GM12865 (cell line): ENCODE results near the gene TRAP1.
"Not testable (repeated sequence)": the region's sequence is repeated elsewhere in the genome, so short reads cannot be mapped to it uniquely, and the experiment has no call there.

Experiments used
- DNase-seq: peaks from one replicate; pipeline ENCODE4 v3.0.0; 2010; ENCODE audit warnings: low read depth
- H3K4me3 ChIP-seq: 2 replicates; pipeline ENCODE4 v1.5.1; 2011; ENCODE audit warnings: mild to moderate bottlenecking, low read depth, low read length, control low read depth
- CTCF ChIP-seq: IDR thresholded peaks from 2 replicates; pipeline ENCODE4 v1.5.1; 2011; ENCODE audit warnings: low read length, control low read depth, low read depth, inconsistent platforms; ENCODE audit not compliant: insufficient read depth; ENCODE audit errors: missing control alignments

The TRAP1 gene

GRCh38 chr16:3611146-3611975, 106.0 kb downstream of the TRAP1 start, which contains the start of gene SLX4:
Gene SLX4, minus strand, starts transcription at chr16:3611606. Its CDS starts 2,642 bp downstream, at chr16:3608964.
- peak; percentile 96 for DNase-seq
- H3K4me3 ChIP-seq = peak within 1 kb of the TSS; percentile 75
- TF ChIP-seq CTCF = no peak

GRCh38 chr16:3610698-3611145, 106.6 kb downstream of the TRAP1 start:
- peak overlapping the region; percentile 61 for H3K4me3 ChIP-seq
- DNase-seq = peak; percentile 29
- TF ChIP-seq CTCF = no peak

GRCh38 chr16:3609895-3610697, 107.2 kb downstream of the TRAP1 start:
- peak; percentile 28 for DNase-seq
- H3K4me3 ChIP-seq = peak overlapping the region; percentile 61
- TF ChIP-seq CTCF = no peak

GRCh38 chr16:3608976-3609375, 108.3 kb downstream of the TRAP1 start:
- not testable (repeated sequence) for H3K4me3 ChIP-seq, DNase-seq

GRCh38 chr16:3608069-3608468, 109.3 kb downstream of the TRAP1 start:
- no peak for TF ChIP-seq CTCF
- H3K4me3 ChIP-seq = 0 out of 2 replicates have a peak overlapping the region, but pooled peaks have one; percentile 16
- peak; percentile 60 for DNase-seq
